Mucosa of descending colon (tissue), 3 donors: ENCODE results near the gene CABP4. TPM values are rescaled to one million over a fixed set of nuclear protein-coding genes. Genes with fewer than 3 reads are reported as not detected.
A peak's percentile ranks its signal among the peaks of the same experiment; 100 is the strongest.

Experiments used
- ATAC-seq: fragments of 200-7000 bp; cut with Tn5 transposase; one replicate; pipeline ENCODE4 v1.9.1; 2020; ENCODE audit warnings: mild to moderate bottlenecking, moderate library complexity
- DNase-seq, 3 donors: peaks; one replicate each; pipeline ENCODE4 v3.0.0-alpha.2; 2020
- H3K36me3 ChIP-seq: fragments of 200-600 bp; one replicate; pipeline ENCODE4 v1.8.0; 2021; ENCODE audit warnings: low read depth, mild to moderate bottlenecking
- H3K4me1 ChIP-seq: fragments of 200-600 bp; one replicate; pipeline ENCODE4 v1.8.0; 2021; ENCODE audit warnings: low read depth, mild to moderate bottlenecking
- H3K4me3 ChIP-seq: fragments of 200-600 bp; one replicate; pipeline ENCODE4 v1.8.0; 2021; ENCODE audit warnings: mild to moderate bottlenecking
- H3K9me3 ChIP-seq: fragments of 200-600 bp; one replicate; pipeline ENCODE4 v1.8.0; 2021; ENCODE audit warnings: mild to moderate bottlenecking
- CTCF ChIP-seq: fragments of 200-600 bp; IDR thresholded peaks from one replicate; pipeline ENCODE4 v1.8.0; 2022; ENCODE audit warnings: antibody characterized with exemption, mild to moderate bottlenecking
- intact Hi-C, 2 donors: fragments of 100-400 bp; cut with DNase I in 1 of 2; cut with micrococcal nuclease in 1 of 2; formaldehyde crosslinking; loops; one replicate each; pipeline versions ENCODE4 v1.11.0 to v1.11.1; 2022; cut with DNase I, micrococcal nuclease
- total RNA-seq, 3 donors: library from RNA; stranded (reverse); fragmentation: NEBNext Ultra II Directional in 2 of 3; extraction: Animal tissue kit (Norgen Biotek cat#: 25700) in 2 of 3; gene quantifications; one replicate each; pipeline versions ENCODE4 v1.2.1 to v1.2.4, GENCODE V29; 2021 to 2023
- donor health status: DM: no; HTN: no; CAD: no; lungs with moderate emphysema.
- donor health status: DM: no; HTN: no; CAD: no.
- donor health status: DM: no; HTN: yes; CAD: no.

Gene CABP4
- total RNA-seq, 3 donors from 2014 or later, result 0.95 to 1.9 (median 1.2) TPM

- Histone ChIP-seq H3K36me3 (no peaks in the 10 kb centered on the region), H3K4me3 (no peak overlapping the region), H3K4me1 (peaks cover 10% of the 10 kb centered on the region), H3K9me3 (no peaks in the 10 kb centered on the region)
- DNase-seq (no peak), ATAC-seq (no peak)
- TF ChIP-seq CTCF, result no peak
- intact Hi-C loops, result no loop called here
Measured at GRCh38 chr11:67433536-67434394, 21.4 kb upstream of the CABP4 start.

DNA sequence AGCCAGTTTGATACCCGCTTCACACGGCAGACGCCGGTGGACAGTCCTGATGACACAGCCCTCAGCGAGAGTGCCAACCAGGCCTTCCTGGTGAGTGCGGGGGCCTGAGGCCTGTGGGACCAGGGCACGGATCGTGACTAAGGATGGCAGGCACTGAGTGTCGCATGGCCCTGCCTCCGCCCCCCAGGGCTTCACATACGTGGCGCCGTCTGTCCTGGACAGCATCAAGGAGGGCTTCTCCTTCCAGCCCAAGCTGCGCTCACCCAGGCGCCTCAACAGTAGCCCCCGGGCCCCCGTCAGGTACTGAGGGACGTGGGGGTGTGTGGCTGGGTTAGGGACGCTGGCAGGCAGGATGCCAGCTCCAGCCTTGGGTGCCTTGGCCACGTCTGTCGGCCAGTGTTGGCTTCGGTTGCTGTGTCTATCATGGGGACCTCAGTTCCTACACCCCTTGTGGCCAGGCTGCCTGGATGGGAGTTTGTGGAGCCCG, 20.7 kb upstream of the CABP4 start:
- no peaks in the 10 kb centered on the region for H3K9me3 ChIP-seq
- H3K4me3 ChIP-seq, result no peak overlapping the region
- DNase-seq (no peak), ATAC-seq (no peak)
- intact Hi-C loops, result no loop called here
- H3K4me1 ChIP-seq, result peaks cover 7% of the 10 kb centered on the region
- no peak for TF ChIP-seq CTCF
- H3K36me3 ChIP-seq, result no peaks in the 10 kb centered on the region

- Histone ChIP-seq H3K9me3 (no peaks in the 10 kb centered on the region), H3K4me1 (peaks cover 8% of the 10 kb centered on the region), H3K36me3 (no peaks in the 10 kb centered on the region), H3K4me3 (no peak overlapping the region)
- intact Hi-C loops, result no loop called here
- no peak for TF ChIP-seq CTCF
- DNase-seq, result no peak
- ATAC-seq, result no peak
Measured at GRCh38 chr11:67435031-67435726, 20.0 kb upstream of the CABP4 start.

DNA sequence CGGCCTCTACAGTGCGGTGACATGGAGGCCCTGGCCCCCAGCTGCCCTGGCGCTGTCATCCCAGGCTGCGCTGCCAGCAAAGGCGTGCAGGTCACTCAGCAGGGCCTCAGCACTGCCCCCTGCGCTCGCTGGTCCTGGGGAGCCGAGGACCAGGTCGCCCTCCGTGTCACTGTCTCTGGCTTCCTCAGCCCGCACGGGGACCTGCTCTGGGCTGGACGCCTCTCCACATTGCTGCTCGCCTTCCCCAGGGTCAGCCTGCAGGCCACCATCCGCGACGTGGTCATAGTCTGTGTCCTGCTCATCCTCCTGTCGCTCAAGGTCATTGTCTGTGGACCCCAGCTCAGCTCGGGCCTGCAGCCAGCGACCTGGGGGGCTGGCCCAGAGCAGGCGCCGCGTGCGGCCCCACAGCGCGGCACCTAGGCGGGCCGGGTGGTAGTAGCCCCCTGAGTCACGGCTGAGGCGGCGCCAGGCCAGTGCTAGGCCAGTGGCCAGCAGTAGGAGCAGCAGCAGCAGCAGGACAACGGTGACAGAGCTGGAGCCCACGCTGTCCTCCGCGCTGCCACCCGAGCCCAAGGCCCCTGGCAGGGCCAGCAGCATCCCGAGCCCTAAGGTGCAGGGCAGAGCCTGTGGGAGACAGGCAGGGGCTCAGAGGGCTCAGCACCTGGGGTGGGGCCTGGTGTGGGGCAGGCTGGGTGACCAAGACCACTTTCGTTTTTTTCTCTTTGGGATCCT, 19.3 kb upstream of the CABP4 start:
- Histone ChIP-seq H3K36me3 (no peaks in the 10 kb centered on the region), H3K4me1 (peaks cover 14% of the 10 kb centered on the region), H3K4me3 (no peak overlapping the region), H3K9me3 (no peaks in the 10 kb centered on the region)
- no peak for DNase-seq
- intact Hi-C loops, result no loop called here
- TF ChIP-seq CTCF, result no peak
- peak; percentile 1 for ATAC-seq

DNA sequence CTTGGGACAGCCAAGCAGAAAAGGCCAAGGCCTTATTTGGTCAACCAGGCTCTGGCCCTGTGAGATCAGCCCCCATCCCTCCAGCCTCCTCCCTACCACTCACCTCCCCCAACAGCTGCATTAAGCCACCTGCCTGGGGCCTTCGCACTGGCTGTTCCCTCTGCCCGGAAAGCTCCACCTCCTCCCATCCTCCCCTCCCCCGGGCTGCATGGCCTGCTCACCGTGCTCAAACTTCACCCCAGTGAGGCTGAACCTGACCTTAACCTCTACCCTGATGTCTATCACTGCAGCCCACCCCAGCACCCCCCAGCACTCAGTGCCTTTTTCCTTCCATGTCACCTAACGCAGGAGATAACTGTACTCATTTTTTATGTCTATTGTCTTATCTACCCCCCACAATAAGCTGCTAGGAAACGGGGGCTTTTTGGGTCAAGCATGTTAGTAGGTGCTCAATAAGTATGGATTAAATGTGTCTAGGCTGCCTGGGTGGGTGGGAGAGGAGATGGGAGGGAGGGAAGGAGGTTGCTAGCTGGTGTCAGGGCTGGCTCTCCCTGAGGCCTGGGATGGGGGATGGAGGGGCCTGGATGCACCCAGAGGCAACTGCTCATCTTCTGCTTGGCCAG, 18.6 kb upstream of the CABP4 start:
- H3K4me3 ChIP-seq, result no peak overlapping the region
- no peaks in the 10 kb centered on the region for H3K9me3 ChIP-seq
- peaks cover 14% of the 10 kb centered on the region for H3K4me1 ChIP-seq
- no peak for TF ChIP-seq CTCF
- peak; percentile 55 to 87 (median 68) for DNase-seq
- intact Hi-C loops, result no loop called here
- no peaks in the 10 kb centered on the region for H3K36me3 ChIP-seq
- ATAC-seq, result peak; percentile 45
